Measurements from ENCODE around the gene SLC18A2.
"Not testable (repeated sequence)": the region's sequence is repeated elsewhere in the genome, so short reads cannot be mapped to it uniquely, and the experiment has no call there.

SLC18A2 gene

DNA sequence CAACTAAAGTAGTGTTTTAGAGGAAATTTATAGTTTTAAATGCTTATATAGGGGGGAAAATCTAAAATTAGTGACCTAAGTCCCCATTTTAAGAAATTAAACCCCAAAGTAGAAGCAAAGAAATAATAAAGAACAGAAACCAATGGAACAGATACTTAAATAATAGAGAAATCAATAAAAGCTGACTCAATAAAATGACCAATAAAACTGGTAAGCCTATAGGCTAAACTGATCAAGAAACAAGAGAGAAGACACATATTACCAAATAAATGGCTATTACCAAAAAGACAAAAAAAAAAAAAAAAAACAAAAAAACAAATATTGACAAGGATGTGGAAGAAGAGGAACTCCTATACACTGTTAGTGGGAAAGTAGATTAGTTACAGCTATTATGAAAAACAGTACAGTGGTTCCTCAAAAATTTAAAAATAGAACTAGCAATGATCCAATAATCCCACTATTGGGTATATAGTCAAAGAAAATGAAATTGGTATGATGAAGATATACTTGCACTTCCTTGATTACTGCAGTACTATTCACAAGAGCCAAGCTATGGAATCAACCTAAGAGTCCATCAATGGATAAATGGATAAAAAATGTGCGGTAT is 53.2 kb downstream of the SLC18A2 start:
- Mint-ChIP-seq H3K4me1 (peaks cover 5% of the 10 kb centered on the region), H3K36me3 (peaks cover 10% of the 10 kb centered on the region), H3K9me3 (no peaks in the 10 kb centered on the region), H3K27ac (no peak overlapping the region), H3K4me3 (no peak overlapping the region), H3K27me3 (no peaks in the 10 kb centered on the region)
- ATAC-seq (ENCODE audit: low read depth) (no peak), DNase-seq (ENCODE audit: low spot score in 2 of 2) (no peak)

DNA sequence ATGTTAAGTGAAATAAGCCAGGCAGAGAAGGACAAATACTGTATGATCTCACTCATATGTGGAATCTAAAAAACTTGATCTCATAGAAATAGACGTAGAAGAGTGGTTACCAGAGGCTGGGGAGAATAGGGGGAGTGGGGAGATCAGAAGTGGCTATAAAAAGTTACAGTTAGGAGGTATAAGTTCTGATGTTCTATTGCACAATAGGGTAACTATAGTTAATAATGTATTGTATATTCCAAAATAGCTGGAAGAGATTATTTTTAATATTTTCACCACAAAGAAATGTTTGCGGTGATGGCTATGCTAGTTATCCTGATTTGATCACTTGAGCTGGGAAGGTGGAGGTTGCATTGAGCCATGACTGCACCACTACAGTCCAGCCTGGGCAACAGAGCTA is 53.8 kb downstream of the SLC18A2 start:
- Mint-ChIP-seq H3K27ac (no peak overlapping the region), H3K4me3 (no peak overlapping the region), H3K9me3 (no peaks in the 10 kb centered on the region), H3K36me3 (peaks cover 11% of the 10 kb centered on the region), H3K27me3 (no peaks in the 10 kb centered on the region), H3K4me1 (peaks cover 5% of the 10 kb centered on the region)
- no peak for ATAC-seq (ENCODE audit: low read depth)
- no peak for DNase-seq (ENCODE audit: low spot score in 2 of 2)

DNA sequence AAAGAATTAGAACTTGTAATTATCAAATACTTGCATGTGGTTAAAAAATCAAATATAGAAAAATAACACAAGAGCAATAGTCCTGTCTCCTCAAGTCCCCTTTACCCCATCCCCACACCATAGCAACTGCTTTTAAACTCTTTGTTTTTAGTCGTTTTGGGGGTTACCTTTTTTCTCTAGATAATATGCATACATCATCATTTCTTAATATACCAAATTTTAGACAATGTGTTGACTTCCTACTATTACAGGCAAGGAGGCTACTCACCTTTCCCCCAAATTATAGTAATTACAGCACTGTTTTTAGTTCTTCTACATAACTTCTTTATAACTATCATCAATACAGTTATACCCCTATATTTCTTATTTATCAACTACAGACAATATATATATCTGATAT is 57.3 kb downstream of the SLC18A2 start:
- no peaks in the 10 kb centered on the region for H3K27me3 Mint-ChIP-seq
- H3K36me3 Mint-ChIP-seq = peaks cover 24% of the 10 kb centered on the region
- H3K9me3 Mint-ChIP-seq = peaks cover 2% of the 10 kb centered on the region
- DNase-seq (ENCODE audit: low spot score in 2 of 2) = no peak
- ATAC-seq (ENCODE audit: low read depth) = no peak
- peaks cover 12% of the 10 kb centered on the region for H3K4me1 Mint-ChIP-seq
- H3K27ac Mint-ChIP-seq = no peak overlapping the region
- H3K4me3 Mint-ChIP-seq = no peak overlapping the region

DNA sequence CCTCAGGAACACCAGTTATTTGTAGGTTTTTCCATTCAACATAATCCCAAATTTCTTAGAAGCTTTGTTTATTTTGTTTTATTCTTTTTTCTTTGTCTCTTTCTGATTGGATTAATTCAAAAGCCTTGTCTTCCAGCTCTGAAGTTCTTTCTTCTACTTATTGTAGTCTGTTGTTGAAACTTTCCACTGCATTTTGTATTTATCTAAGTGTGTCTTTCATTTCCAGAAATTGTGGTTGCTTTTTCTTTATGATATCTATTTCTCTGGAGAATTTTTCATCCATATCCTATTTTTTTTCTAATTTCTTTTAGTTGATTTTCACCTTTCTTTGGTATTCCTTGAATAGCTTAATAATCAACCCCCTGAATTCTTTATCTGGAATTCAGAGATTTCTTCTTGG is 58.5 kb downstream of the SLC18A2 start:
- H3K4me1 Mint-ChIP-seq = peaks cover 12% of the 10 kb centered on the region
- H3K36me3 Mint-ChIP-seq = peaks cover 28% of the 10 kb centered on the region
- no peak overlapping the region for H3K27ac Mint-ChIP-seq
- no peak overlapping the region for H3K4me3 Mint-ChIP-seq
- peaks cover 2% of the 10 kb centered on the region for H3K9me3 Mint-ChIP-seq
- no peaks in the 10 kb centered on the region for H3K27me3 Mint-ChIP-seq
- no peak for ATAC-seq (ENCODE audit: low read depth)
- DNase-seq (ENCODE audit: low spot score in 2 of 2) = no peak

DNA sequence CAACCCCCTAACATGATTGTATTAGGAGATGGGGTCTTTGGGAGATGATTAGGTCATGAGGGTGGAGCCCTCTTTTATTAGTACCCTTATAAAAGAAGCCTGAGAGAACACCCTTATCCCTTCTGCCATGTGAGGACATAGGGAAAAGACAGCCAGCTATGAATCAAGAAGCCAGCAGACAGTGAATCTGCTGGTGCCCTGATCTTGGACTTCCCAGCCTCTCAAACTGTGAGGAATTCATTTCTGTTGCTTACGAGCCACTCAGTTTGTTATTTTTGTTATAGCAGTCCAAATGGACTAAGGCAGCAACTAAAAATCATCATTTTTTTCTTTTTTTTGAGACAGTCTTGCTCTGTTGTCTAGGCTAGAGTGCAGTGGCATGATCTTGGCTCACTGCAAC is 59.8 kb downstream of the SLC18A2 start:
- no peak for ATAC-seq (ENCODE audit: low read depth)
- peaks cover 26% of the 10 kb centered on the region for H3K36me3 Mint-ChIP-seq
- peaks cover 2% of the 10 kb centered on the region for H3K9me3 Mint-ChIP-seq
- no peak overlapping the region for H3K4me3 Mint-ChIP-seq
- no peaks in the 10 kb centered on the region for H3K27me3 Mint-ChIP-seq
- H3K4me1 Mint-ChIP-seq = peaks cover 10% of the 10 kb centered on the region
- no peak for DNase-seq (ENCODE audit: low spot score in 2 of 2)
- no peak overlapping the region for H3K27ac Mint-ChIP-seq

DNA sequence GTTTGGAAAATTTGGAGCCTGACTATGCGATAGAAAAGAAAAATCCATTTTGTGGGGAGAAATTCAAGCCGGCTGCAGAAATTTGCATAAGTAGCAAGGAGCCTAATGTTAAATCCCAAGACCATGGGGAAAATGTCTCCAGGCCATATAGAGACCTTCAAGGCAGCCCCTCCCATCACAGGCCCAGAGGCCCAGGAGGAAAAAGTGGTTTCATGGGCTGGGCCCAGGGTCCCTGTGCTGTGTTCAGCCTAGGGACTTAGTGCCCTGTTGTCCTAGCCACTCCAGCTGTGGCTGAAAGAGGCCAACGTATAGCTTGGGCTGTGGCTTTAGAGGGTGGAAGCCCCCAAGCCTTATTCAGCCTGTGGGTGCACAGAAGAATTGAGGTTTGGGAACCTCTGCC is 62.5 kb downstream of the SLC18A2 start:
- not testable (repeated sequence) for ATAC-seq (ENCODE audit: low read depth); H3K4me1 Mint-ChIP-seq; DNase-seq (ENCODE audit: low spot score in 2 of 2); H3K4me3 Mint-ChIP-seq; H3K27ac Mint-ChIP-seq; H3K27me3 Mint-ChIP-seq; H3K9me3 Mint-ChIP-seq
- peaks cover 28% of the 10 kb centered on the region for H3K36me3 Mint-ChIP-seq

DNA sequence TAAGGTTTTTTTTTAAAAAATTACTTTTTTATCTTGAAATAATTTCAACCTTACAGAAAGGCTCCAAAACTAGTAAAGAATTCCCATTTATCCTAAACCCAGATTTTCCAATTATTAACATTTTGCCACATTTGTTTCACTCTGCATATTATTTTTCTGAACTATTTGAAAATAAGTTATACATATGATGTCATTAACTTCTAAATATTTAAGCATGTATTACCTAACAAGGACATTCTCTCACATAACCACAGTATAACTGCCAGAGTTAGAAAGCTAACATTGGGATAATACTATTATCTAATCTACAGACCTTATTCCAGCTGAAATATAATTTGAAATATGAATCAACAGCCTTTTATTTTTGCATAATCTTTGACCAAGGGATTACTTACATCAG is 65.8 kb downstream of the SLC18A2 start:
- no peak for ATAC-seq (ENCODE audit: low read depth)
- Mint-ChIP-seq H3K27me3 (no peaks in the 10 kb centered on the region), H3K4me1 (peaks cover 13% of the 10 kb centered on the region), H3K27ac (no peak overlapping the region), H3K36me3 (peaks cover 30% of the 10 kb centered on the region), H3K9me3 (peaks cover 2% of the 10 kb centered on the region), H3K4me3 (no peak overlapping the region)
- DNase-seq (ENCODE audit: low spot score in 2 of 2) = no peak

DNA sequence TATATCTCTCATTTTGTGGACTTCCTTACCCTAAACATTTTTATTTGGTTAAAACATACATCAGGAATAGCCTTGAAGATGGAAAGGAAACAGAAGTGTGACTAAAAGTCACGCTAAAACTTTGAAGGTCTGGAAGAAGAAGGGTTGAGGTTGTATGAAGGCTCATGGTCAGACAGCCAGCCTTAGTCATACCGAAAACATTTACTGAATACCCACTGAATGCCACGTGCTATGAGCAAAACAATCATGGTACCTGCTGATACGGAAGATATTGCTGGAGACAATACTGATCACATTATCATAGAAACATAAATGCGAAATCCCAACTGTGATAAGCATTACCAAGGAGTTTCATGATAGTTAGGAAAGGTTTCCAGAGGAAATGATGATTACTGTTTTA is 70.3 kb downstream of the SLC18A2 start:
- Mint-ChIP-seq H3K36me3 (peaks cover 33% of the 10 kb centered on the region), H3K27me3 (no peaks in the 10 kb centered on the region), H3K4me3 (no peak overlapping the region), H3K4me1 (peaks cover 11% of the 10 kb centered on the region), H3K27ac (no peak overlapping the region), H3K9me3 (no peaks in the 10 kb centered on the region)
- DNase-seq (ENCODE audit: low spot score in 2 of 2) (no peak), ATAC-seq (ENCODE audit: low read depth) (no peak)

DNA sequence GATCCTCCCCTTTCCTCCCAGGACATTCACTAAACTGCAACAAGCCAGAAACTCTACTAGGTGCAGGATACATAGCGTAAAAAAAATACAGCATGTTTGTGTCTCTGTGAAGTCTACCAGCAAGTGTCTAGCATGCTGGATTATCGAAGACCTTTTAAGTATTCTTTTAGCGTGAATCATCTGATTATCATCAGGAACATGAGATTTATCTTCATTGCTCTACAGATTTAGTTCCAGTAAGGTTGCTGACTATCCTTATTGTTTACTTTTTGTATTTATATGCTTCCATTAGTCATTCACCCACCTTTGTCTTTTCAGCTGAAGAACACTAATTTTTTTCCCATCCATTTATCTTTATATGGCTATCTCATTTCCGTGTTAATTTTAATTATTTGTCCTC is 71.5 kb downstream of the SLC18A2 start:
- Mint-ChIP-seq H3K4me3 (no peak overlapping the region), H3K36me3 (peaks cover 33% of the 10 kb centered on the region), H3K27me3 (no peaks in the 10 kb centered on the region), H3K4me1 (peaks cover 11% of the 10 kb centered on the region), H3K27ac (no peak overlapping the region), H3K9me3 (no peaks in the 10 kb centered on the region)
- ATAC-seq (ENCODE audit: low read depth) = no peak
- no peak for DNase-seq (ENCODE audit: low spot score in 2 of 2)

DNA sequence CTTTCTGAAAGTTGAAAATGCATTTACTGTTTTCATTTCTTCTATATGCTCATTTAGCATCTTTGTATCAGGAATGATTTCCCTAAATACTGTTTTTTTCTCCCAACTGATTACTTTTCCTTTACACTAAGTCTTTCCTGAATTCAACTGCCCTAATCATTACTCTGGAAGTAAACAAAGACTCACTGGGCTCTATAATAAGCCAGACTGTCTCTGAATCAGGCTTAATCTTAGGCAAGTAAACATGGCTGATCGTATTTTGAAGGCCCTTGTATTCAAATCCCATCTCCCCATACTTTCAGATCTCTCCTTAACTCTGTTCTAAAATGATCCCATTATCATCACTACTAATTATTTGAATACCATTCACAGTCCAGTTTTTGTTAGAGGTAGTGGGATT is 72.7 kb downstream of the SLC18A2 start:
- Mint-ChIP-seq H3K27ac (no peak overlapping the region), H3K27me3 (no peaks in the 10 kb centered on the region), H3K4me1 (peaks cover 11% of the 10 kb centered on the region), H3K9me3 (no peaks in the 10 kb centered on the region), H3K4me3 (no peak overlapping the region), H3K36me3 (peaks cover 35% of the 10 kb centered on the region)
- DNase-seq (ENCODE audit: low spot score in 2 of 2) = no peak
- no peak for ATAC-seq (ENCODE audit: low read depth)

DNA sequence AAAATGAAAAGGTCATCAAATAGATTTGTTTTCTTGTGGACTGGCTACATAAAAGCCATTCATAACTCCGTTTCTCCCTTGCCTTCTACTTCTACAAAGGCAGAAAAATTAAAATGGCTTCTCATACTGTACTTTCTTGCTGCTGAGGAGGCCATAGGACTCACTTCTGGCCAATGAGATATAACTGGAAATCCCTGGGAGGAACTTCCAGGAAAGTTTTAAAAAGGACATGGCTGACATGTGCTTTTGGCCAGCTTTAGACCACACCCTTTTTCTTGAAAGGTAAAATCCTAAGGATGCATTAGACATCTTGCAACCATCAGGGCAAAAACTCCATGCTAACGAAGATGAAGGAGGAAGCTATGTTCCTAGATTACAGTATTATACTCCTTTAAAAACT is 75.8 kb downstream of the SLC18A2 start:
- ATAC-seq (ENCODE audit: low read depth) (no peak), DNase-seq (ENCODE audit: low spot score in 2 of 2) (no peak)
- Mint-ChIP-seq H3K4me3 (no peak overlapping the region), H3K27ac (no peak overlapping the region), H3K9me3 (no peaks in the 10 kb centered on the region), H3K36me3 (peaks cover 24% of the 10 kb centered on the region), H3K27me3 (no peaks in the 10 kb centered on the region), H3K4me1 (peaks cover 6% of the 10 kb centered on the region)

DNA sequence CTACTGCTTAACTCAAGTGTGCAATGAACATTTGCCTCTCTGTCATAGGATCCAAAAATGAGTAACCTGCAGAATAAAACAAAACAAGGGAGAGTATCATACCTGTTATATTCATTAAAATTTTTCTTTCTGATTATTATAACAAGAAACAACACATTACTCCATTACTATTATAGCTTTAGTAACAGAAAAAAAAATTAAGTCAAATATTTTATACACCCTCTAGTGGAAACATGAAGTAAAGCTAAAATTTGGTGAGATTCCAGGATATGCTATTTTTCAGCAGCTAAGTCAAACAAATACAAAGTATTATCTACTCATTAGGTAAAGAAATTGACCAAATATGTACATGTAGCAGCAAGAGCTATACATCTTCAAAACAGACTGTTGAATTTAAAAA is 78.0 kb downstream of the SLC18A2 start:
- H3K4me3 Mint-ChIP-seq = no peak overlapping the region
- H3K9me3 Mint-ChIP-seq = no peaks in the 10 kb centered on the region
- H3K4me1 Mint-ChIP-seq = peaks cover 2% of the 10 kb centered on the region
- H3K36me3 Mint-ChIP-seq = peaks cover 16% of the 10 kb centered on the region
- ATAC-seq (ENCODE audit: low read depth) (no peak), DNase-seq (ENCODE audit: low spot score in 2 of 2) (no peak)
- H3K27ac Mint-ChIP-seq = no peak overlapping the region
- H3K27me3 Mint-ChIP-seq = no peaks in the 10 kb centered on the region

DNA sequence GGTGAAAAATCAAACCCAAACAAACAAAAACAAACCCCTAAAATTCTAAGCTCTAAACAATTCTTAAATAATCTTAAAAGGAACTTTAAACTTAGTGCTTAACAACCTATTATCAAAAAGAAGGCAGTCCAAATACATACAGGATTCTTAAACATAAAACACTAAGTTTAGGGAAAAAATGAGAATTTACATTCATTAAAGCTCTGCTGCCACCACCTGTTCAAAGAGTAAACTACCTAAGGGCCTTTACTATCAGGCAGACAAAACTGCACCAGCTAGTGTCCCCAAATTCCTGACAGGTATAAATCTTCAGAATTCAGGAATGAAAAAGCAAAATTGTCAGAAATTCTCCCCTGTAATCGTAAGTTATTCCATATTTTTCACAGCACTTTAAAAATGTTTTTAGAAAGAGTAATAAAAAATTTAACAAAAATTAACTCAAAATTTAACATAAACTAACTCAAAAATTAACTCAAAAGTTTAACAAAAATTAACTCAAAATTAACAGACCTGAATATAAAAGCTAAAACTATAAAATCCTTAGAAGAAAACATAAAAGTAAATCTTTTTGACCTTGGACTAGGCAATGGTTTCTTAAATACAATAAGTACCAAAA is 79.2 kb downstream of the SLC18A2 start:
- no peak overlapping the region for H3K4me3 Mint-ChIP-seq
- H3K27ac Mint-ChIP-seq = no peak overlapping the region
- H3K36me3 Mint-ChIP-seq = peaks cover 8% of the 10 kb centered on the region
- ATAC-seq (ENCODE audit: low read depth) (no peak), DNase-seq (ENCODE audit: low spot score in 2 of 2) (no peak)
- no peaks in the 10 kb centered on the region for H3K27me3 Mint-ChIP-seq
- no peaks in the 10 kb centered on the region for H3K9me3 Mint-ChIP-seq
- H3K4me1 Mint-ChIP-seq = peaks cover 2% of the 10 kb centered on the region

DNA sequence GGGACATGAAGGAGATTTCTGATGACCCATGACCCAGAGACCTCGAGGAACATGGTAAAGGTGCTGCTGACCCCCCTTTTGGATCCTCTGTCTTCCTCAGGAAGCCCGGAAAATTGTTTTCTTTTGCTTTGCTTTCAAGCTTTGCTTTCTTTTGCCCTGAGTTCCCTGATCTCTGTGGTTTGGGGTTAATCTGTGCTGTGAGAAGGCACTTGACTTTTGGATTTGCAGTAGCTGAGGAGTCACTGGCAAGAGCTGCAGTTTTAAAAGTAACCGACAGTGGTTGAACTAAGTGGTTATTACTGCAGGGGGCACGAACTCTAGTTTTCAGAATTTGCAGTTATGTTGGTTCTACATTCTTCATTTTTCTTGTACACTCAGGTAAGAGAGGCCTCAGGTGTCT is 81.3 kb downstream of the SLC18A2 start:
- peak overlapping the region; percentile 74 for H3K27ac Mint-ChIP-seq
- ATAC-seq (ENCODE audit: low read depth) (no peak), DNase-seq (ENCODE audit: low spot score in 2 of 2) (no peak)
- H3K27me3 Mint-ChIP-seq = no peaks in the 10 kb centered on the region
- H3K36me3 Mint-ChIP-seq = peaks cover 20% of the 10 kb centered on the region
- H3K9me3 Mint-ChIP-seq = no peaks in the 10 kb centered on the region
- peaks cover 2% of the 10 kb centered on the region for H3K4me1 Mint-ChIP-seq
- H3K4me3 Mint-ChIP-seq = no peak overlapping the region

DNA sequence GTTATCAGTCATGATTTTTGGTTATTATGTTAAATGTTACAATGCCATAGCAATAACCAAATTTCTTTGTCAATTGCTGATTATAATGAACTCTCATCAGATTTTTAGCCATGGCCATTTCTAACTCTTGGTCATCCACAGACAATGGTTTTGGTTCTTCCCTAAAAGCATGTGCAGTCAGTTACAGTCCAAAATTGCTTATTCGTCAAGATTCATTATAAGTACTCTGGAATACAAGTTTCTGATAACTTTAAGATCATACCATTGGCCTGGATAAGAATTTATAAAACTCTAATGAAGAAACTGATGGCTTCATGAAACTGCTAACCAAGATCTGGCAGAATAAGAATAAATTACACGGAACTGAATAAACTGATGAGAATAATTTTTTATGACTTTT is 83.5 kb downstream of the SLC18A2 start:
- Mint-ChIP-seq H3K27me3 (no peaks in the 10 kb centered on the region), H3K36me3 (peaks cover 21% of the 10 kb centered on the region), H3K4me3 (no peak overlapping the region), H3K27ac (no peak overlapping the region), H3K9me3 (no peaks in the 10 kb centered on the region), H3K4me1 (peaks cover 3% of the 10 kb centered on the region)
- ATAC-seq (ENCODE audit: low read depth) = no peak
- DNase-seq (ENCODE audit: low spot score in 2 of 2) = no peak
